Dermis blood vessel endothelial cell (primary cell): Measurements from ENCODE around the gene IGFBP7. TPM values are rescaled to one million over a fixed set of nuclear protein-coding genes. Genes with fewer than 3 reads are reported as not detected.
A peak's percentile ranks its signal among the peaks of the same experiment; 100 is the strongest.

Source experiments
- DNase-seq: peaks from one replicate; pipeline ENCODE4 v3.0.0; 2010
- total RNA-seq: library from RNA; depleted of rRNA; stranded (reverse); fragments of >200 nt; gene quantifications from 2 replicates; pipeline ENCODE4 v1.2.3, GENCODE V29; 2014

IGFBP7 gene
- total RNA-seq, 1 donor from 2014 or later: 2,129 TPM

DNA sequence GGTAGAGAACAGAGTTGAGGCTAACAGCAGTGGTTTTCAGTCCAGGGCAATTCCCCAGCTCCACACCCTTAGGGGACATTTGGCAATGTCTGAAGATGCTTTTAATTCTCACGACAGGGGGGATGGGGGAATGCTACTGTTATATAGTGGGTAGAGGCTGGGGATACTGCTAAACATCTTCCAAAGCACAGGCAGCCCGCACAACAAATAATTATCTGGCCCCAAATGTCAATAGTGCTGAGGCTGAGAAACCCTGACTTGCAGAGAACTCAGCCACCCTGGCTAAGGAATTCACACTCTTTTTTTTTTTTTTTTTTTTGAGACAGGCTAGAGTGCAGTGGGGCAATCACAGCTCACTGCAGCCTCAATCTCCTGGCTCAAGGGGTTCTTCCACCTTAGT is 70.8 kb downstream of the IGFBP7 start:
- no peak for DNase-seq

DNA sequence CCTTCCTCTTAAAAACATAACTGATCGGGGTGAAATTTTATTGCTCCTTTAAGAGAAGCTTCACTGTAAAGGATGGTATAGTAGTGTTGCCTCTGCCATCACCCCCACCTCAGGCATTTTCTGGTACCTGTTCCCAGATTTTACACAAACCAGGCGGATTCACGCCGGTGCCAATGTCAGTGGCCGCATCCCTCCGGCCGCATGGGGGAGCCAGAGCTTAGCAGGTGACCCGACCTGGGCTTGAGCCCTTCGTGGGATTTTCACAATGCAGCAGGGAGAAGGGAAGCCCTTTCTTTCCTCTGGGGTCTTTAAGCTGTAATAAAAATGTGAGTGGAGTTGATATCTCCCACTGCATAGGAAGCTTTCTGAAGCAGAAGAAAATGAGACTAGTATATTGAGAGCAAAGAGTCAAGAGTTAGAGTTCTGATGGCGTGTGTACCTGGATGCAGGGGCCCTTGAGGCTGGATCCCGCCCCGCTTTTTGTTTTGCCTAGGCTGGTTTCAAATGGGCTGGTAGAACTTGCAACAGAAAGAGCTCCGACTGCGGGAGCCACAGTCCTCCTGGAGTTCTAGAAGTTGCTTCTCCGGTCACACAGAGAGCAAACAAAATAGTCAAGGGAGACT is 72.1 kb downstream of the IGFBP7 start:
- peak; percentile 79 for DNase-seq

DNA sequence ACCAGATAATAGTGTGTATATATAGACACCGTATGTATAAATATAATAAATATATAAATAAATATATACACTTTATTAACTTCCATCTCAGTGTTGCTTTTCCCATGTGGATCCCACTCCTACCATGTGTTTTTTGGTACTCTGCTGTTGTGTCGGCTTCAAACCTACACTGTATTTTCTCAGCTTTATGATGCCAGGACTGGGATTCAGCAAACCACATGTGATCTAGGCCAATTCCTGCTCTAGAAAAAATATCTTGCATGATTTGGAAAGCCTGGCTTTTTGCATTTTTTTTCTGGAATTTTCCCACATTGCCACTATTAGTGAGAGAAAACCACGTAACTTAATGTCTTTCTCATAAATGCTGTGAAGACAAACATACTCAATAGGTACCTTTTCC is 75.7 kb downstream of the IGFBP7 start:
- DNase-seq: no peak

DNA sequence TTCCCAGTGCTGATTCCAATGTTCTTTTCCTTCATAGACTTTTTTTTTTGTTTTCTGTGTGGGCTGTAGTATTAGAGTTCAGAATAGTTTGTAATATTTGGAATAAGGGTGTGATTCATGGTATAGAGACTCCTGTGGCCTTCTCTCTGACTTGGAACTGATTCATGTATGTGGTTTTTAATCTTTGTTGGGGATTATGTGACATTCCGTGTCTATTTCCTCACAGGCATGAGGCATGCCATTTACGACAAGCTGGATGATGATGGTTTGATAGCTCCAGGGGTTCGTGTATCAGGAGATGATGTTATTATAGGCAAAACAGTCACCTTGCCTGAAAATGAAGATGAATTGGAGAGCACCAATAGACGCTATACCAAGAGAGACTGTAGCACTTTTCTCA is 87.1 kb downstream of the IGFBP7 start:
- no peak for DNase-seq

DNA sequence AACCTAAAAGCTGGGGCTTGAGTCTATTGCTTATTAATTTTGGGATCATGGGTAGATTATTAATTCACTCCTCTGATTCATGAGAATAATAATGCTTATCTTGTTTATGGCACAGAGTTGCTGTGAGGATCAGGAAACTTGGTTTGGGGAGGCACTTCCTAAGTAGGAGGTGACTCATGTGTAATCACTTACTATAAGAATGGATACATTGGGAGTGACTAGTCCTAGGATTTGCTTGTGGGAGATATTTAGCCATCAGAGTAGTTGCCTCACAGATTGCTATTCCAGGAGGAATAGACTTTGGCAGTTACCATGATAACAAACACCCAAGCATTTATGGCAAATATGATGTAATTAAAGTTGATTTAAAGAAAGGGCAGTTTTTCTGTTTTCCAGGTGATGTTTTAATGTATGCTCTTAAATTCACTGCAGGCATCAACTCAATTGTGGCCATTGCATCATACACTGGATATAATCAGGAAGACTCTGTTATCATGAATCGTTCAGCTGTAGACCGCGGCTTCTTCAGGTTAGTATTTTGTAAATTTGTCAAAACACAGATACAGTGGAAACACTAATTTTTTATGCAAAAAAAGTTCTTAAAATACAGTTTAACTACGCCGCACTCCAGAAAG is 89.6 kb downstream of the IGFBP7 start:
- peak; percentile 95 for DNase-seq

DNA sequence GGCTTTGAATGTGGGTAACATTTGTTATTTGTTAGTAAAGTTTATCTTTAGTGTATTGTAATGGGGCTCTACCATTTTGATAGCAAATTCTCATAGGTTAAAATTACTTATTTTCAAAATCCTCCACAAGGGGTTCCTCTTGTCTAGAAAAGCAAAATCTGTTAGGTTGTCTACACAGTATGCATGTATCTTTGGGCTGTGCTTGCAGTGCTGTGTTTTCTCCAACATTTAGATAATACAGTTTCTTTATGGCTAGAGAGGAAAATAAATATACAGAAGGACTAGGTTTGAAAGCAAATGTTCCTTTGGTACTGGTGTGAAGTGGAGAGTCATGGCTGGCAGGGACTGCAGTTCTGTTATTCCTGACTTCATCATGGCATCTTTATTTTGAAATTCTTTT is 91.2 kb downstream of the IGFBP7 start:
- DNase-seq: no peak

DNA sequence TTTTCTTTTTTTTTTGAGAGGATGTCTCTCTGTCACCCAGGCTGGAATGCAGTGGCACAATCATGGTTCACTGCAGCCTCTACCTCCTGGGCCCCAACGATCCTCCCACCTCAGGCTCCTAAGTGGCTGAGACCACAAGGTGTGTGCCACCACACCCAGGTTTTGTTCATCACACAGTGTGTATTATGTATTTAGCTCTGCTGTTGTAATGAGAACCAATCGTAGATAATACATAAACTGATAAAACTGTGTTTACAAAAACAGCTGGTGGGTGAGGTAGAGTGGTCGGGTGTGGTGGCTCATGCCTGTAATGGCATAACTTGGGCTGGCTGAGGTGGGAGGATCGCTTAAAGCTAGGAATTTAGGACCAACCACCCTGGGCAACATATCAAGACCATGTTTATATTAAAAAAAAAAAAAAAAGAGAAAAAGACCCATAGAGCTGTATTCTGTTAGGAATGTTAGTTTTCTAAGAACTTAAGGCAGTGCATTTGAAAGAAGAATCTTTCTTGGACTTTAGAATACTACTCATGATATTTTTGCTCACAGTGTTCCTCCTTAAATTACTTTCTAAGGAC is 96.6 kb downstream of the IGFBP7 start:
- DNase-seq: no peak

DNA sequence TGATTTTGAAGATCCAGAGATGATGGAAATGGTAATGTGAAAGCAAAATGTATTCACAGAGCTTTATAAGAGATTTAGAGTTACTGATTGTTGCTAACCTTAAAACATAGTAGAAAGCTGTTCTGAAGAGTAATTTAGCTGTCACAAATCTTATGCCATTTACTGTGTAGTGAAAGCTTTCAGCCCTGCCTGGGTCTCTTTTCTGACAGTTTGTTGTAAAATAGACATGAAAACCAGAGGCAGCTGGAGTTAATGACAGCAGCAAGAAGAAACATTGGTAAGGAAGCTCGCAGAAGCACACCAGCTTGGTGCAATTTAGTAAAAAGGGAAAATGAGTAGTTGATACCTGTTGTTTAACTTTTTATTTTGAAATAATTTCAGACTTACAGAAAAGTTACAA is 110.4 kb downstream of the IGFBP7 start:
- DNase-seq: no peak

DNA sequence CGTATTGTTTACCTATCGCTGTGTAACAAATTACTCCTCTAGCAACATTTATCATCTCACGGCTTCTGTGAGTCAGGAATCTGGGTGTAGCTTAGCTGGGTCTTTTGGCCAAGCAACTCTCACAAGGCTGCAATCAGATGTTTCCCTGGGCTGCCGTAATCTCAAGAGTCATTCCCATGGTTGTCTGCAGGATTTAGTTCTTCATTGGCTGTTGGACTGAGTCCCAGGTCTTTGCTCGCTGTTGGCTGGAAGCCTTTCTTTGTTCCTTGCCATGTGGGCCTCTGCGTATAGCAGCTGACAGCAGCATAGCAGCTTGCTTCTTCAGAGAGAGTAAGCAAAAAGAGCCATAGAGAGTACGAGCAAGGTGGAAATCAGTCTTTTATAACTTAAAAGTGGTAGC is 114.7 kb downstream of the IGFBP7 start:
- DNase-seq: peak; percentile 92

DNA sequence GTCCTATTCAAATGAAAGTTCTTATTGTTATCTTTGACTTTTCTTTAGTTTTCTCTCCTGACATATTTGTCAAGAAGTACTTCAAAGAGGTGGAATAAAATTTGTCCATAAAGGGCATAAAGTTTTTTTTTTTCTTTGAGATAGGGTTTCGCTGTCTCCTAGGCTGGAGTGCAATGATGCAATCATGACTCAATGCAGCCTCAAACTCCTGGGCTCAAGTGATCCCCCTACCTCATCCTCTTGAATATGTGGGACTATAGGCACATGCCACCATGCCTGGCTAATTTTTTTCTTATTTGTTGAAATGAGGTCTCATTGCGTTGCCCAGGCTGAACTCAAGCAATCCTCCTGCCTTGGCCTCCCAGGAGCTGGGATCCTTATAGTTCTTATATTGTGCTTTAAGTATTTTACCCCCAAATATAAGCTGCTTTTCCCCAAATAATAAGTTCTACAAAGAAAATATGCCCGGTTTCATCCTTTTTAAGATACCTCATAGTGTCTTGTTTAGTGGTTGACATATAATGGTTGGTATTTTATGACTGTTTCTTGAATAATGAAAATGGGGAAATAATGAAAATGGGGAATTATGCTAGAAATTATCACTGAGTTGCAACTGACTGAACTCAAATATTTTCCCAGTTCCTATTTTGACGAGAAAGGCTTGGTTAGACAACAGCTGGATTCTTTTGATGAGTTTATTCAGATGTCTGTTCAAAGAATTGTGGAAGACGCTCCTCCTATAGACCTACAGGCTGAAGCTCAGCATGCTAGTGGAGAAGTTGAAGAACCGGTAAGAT is 119.9 kb downstream of the IGFBP7 start:
- no peak for DNase-seq

DNA sequence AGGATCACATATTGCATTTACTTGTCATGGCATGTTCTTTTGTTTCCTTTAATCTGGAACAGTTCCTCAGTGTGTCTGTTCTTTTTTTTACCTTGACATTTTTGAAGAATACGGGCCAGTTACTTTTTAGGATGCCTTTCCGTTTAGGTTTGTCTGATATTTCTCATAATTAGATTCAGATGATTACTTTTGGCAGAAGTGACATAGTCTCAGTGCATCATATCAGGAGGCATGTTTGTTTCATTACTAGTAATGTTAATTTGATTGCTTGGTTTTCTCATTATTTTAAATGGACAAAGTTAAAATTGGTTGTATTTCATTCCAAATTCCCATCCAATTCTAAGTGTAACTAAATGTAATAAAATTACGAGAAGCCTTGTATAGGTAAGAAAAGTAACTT is 123.2 kb downstream of the IGFBP7 start:
- no peak for DNase-seq

DNA sequence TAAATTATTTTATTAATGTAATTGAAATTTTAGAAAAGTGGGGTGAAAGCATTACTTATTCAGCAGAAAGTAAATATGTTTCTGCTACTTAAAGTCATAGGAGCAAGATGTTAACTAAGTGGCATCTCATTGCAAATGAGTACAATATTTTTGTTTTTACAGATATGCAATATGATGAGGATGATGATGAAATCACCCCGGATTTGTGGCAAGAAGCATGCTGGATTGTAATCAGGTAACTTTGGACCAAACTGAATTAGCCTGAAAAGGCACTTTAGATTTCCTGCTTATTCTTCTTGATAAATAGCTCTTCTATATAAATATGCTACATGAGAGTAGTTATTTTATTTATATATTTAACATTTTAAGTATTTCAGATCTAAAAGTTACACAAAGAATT is 124.0 kb downstream of the IGFBP7 start:
- DNase-seq: no peak

DNA sequence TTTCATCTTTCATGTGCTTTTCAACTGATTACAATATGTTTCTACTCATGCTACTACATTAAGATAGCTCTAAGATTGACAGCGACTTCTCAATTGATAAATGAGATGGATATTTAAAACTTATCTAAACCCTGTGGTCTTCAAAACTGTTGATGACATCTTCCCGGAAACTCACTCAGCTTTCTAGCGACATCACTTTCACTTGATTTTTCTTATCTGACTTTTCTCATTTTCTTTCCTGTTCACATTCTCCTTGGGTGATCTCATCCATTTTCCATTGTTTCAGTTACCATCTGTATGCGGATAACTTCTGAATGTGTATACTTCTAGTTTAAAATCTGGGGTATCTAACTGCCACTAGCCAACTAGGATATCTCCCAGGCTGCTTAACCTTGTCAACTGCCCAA is 128.4 kb downstream of the IGFBP7 start:
- peak; percentile 80 for DNase-seq

Other genes with a start within 250 kb of the IGFBP7 start
- gene REST, start 202.5 kb downstream of the IGFBP7 start, total RNA-seq: 31.8 and 46.5 TPM in 2 replicates
- gene NOA1, start 132.8 kb downstream of the IGFBP7 start, total RNA-seq: 22.6 and 29.2 TPM in 2 replicates
- gene POLR2B, start 131.5 kb downstream of the IGFBP7 start, total RNA-seq: 108 and 192 TPM in 2 replicates